ENCODE measurements around the gene TNNI3K. TPM values are rescaled to one million over a fixed set of nuclear protein-coding genes. Genes with fewer than 3 reads are reported as not detected.

Gene TNNI3K
- total RNA-seq, 6 experiments from 2014 or later: 1.0 TPM; not detected in 5

DNA sequence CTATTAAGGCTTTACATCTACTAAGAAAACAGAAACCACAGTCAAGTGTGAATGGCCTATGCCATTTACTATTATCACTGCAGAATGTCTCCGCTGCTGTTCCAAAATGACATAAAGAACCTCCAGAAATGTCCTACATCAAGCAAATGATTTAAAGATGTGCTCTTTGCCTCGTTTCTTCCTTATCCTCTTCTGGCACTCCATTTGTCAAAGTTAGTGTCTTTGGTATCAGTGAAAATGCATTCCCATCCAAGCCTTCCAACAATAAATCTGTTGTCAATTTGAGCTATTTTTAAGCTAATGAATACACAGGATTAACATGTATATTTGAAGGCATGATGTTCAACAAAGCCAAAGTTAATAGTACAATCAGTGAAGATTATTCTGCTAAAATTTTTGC, 171.6 kb downstream of the TNNI3K start:
- Histone ChIP-seq H3K27ac (no peak overlapping the region), H3K4me3 (no peak overlapping the region), H3K9me3 (no peaks in the 10 kb centered on the region), H3K36me3 (no peaks in the 10 kb centered on the region), H3K27me3 (no peaks in the 10 kb centered on the region), H3K4me1 (no peaks in the 10 kb centered on the region)
- intact Hi-C loops (cut with DNase I): no loop called here
- ATAC-seq (no peak), DNase-seq (no peak)
- WGBS (ENCODE audit: insufficient coverage, low coverage, low lambda C conversion rate, missing lambda C conversion rate): 54% methylated on average over 2 of the region's 2 CpGs
- TF ChIP-seq POLR2A (IDR thresholded peaks at IDR 0.05) (no peak), CTCF (IDR thresholded peaks at IDR 0.05) (no peak)

DNA sequence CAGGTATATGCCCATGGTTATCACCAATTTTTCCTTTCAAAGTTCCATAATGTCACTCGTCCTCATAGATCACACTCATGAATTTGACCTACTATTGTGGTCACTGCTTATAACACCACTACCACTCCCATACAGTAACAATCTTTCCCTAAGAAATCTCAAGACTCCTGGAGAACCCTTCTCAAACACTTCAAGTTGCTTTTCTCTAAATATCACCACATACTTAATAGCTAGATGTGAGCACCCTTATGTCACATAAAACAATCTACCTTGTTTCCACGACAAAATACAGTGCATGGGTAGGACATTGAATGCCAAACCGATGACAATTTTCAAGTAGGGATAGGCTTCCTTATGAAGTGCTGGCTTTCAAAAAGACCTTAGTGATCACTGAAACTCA, 172.7 kb downstream of the TNNI3K start:
- Histone ChIP-seq H3K27ac (no peak overlapping the region), H3K4me3 (no peak overlapping the region), H3K36me3 (no peaks in the 10 kb centered on the region), H3K9me3 (no peaks in the 10 kb centered on the region), H3K4me1 (no peaks in the 10 kb centered on the region), H3K27me3 (no peaks in the 10 kb centered on the region)
- intact Hi-C loops (cut with DNase I): no loop called here
- WGBS (ENCODE audit: insufficient coverage, low coverage, low lambda C conversion rate, missing lambda C conversion rate): 37% methylated on average over 3 of the region's 3 CpGs
- DNase-seq (no peak), ATAC-seq (no peak)
- TF ChIP-seq POLR2A (IDR thresholded peaks at IDR 0.05) (no peak), CTCF (IDR thresholded peaks at IDR 0.05) (no peak)

GRCh38 chr1:74412244-74412643, 177.1 kb downstream of the TNNI3K start:
- Histone ChIP-seq H3K27me3 (no peaks in the 10 kb centered on the region), H3K36me3 (no peaks in the 10 kb centered on the region), H3K9me3 (no peaks in the 10 kb centered on the region), H3K4me3 (no peak overlapping the region), H3K4me1 (no peaks in the 10 kb centered on the region), H3K27ac (no peak overlapping the region)
- no peak for TF ChIP-seq POLR2A (IDR thresholded peaks at IDR 0.05)
- TF ChIP-seq CTCF (IDR thresholded peaks at IDR 0.05): no peak
- DNase-seq (no peak), ATAC-seq (no peak)
- WGBS (ENCODE audit: insufficient coverage, low coverage, low lambda C conversion rate, missing lambda C conversion rate): 28% methylated on average over 3 of the region's 3 CpGs
- intact Hi-C loops (cut with DNase I): no loop called here

- ATAC-seq (no peak), DNase-seq (no peak)
- Histone ChIP-seq H3K4me3 (no peak overlapping the region), H3K27me3 (no peaks in the 10 kb centered on the region), H3K9me3 (no peaks in the 10 kb centered on the region), H3K4me1 (no peaks in the 10 kb centered on the region), H3K36me3 (no peaks in the 10 kb centered on the region), H3K27ac (no peak overlapping the region)
- 37% methylated on average over 5 of the region's 5 CpGs for WGBS (ENCODE audit: insufficient coverage, low coverage, low lambda C conversion rate, missing lambda C conversion rate)
- intact Hi-C loops (cut with DNase I): no loop called here
- TF ChIP-seq POLR2A (IDR thresholded peaks at IDR 0.05) (no peak), CTCF (IDR thresholded peaks at IDR 0.05) (no peak)
Measured at GRCh38 chr1:74415935-74416334, 180.7 kb downstream of the TNNI3K start.

DNA sequence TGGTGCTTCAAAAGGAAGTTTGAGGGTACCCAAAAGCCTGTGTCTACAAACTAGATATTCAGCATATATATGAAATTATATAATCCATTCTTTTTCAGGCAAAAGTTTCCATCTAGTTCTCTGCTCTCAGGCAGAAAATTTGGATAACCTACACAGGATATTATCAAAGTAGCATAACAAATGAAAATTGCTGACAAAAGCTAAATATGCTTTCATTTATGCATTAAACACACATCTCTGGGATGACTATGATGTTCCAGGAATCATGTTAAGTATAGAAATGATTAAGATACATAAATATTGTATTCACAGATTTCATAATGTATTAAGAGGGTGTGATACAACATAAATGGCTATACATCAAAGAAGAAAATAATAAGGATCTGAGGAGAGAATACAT, 184.4 kb downstream of the TNNI3K start:
- Histone ChIP-seq H3K27me3 (no peaks in the 10 kb centered on the region), H3K27ac (no peak overlapping the region), H3K4me3 (no peak overlapping the region), H3K4me1 (no peaks in the 10 kb centered on the region), H3K36me3 (no peaks in the 10 kb centered on the region), H3K9me3 (no peaks in the 10 kb centered on the region)
- intact Hi-C loops (cut with DNase I): no loop called here
- TF ChIP-seq CTCF (IDR thresholded peaks at IDR 0.05) (no peak), POLR2A (IDR thresholded peaks at IDR 0.05) (no peak)
- ATAC-seq: no peak
- DNase-seq: no peak

Measured in right lobe of liver (tissue), 6 donors.